H1 (cell line): ENCODE measurements around the gene CHCHD6. TPM values are rescaled to one million over a fixed set of nuclear protein-coding genes. Genes with fewer than 3 reads are reported as not detected.

Experiments
- CTCF ChIA-PET: fragments of 300-600 bp; sonication (Branson Sonifier 250); formaldehyde crosslinking; loops from one replicate; lab custom pipeline; 2021; ENCODE audit not compliant: partially characterized antibody; lab: Charles Lee
- POLR2A ChIA-PET: fragments of 300-600 bp; sonication (Branson Sonifier 250); formaldehyde crosslinking; loops from one replicate; lab custom pipeline; 2021; ENCODE audit warnings: inconsistent platforms; ENCODE audit not compliant: partially characterized antibody; lab: Charles Lee
- DNase-seq, 2 experiments: peaks; one replicate each; pipeline versions ENCODE4 v3.0.0 to v3.0.0-alpha.2; 2010 to 2022; ENCODE audit warnings: low spot score in 2 of 2, low read depth in 1 of 2, mixed read lengths in 1 of 2
- FAIRE-seq: peaks from 2 replicates; lab custom pipeline; 2011; peaks lifted over from hg19 to GRCh38; lab: Jason Lieb, UNC
- H2AFZ ChIP-seq: 2 replicates; pipeline ENCODE4 v1.8.1; 2012; ENCODE audit warnings: low read length, inconsistent platforms
- H2AK5ac ChIP-seq: 2 replicates; pipeline ENCODE4 v1.6.1; 2013; ENCODE audit warnings: low read depth, low read length
- H2BK120ac ChIP-seq: replicated peaks from 2 replicates; pipeline ENCODE3; 2013; ENCODE audit warnings: low read depth, low read length, inconsistent platforms
- H2BK12ac ChIP-seq: 2 replicates; pipeline ENCODE4 v1.6.1; 2013; ENCODE audit warnings: low read depth, low read length
- H2BK15ac ChIP-seq: 2 replicates; pipeline ENCODE4 v1.6.1; 2013; ENCODE audit warnings: low read length
- H2BK20ac ChIP-seq: 2 replicates; pipeline ENCODE4 v1.6.1; 2013; ENCODE audit warnings: low read length
- H2BK5ac ChIP-seq: 2 replicates; pipeline ENCODE4 v1.6.1; 2013; ENCODE audit warnings: low read depth, low read length
- H3K14ac ChIP-seq: 2 replicates; pipeline ENCODE4 v1.6.1; 2013; ENCODE audit warnings: inconsistent platforms; ENCODE audit not compliant: insufficient read length
- H3K18ac ChIP-seq: 2 replicates; pipeline ENCODE4 v1.6.1; 2013; ENCODE audit warnings: low read length; ENCODE audit errors: extremely low read depth
- H3K23ac ChIP-seq: 2 replicates; pipeline ENCODE4 v1.6.1; 2013; ENCODE audit warnings: inconsistent platforms; ENCODE audit not compliant: insufficient read length
- H3K23me2 ChIP-seq: 2 replicates; pipeline ENCODE4 v1.6.1; 2013; ENCODE audit warnings: low read depth, low read length
- H3K27ac ChIP-seq: 2 replicates; pipeline ENCODE4 v1.6.1; 2011; ENCODE audit warnings: low read depth, low read length, inconsistent platforms
- H3K27me3 ChIP-seq, 4 experiments: replicated peaks in 1 of 4; 1 replicate in 1 of 4; 2 replicates in 3 of 4; pipeline versions ENCODE4 v1.6.1 to v1.8.1; 2011 to 2013; ENCODE audit warnings: low read length in 3 of 4, mild to moderate bottlenecking in 3 of 4, inconsistent platforms in 2 of 4, mixed read lengths in 2 of 4, moderate library complexity in 1 of 4; ENCODE audit not compliant: control insufficient read depth in 3 of 4, insufficient read depth in 3 of 4; ENCODE audit errors: extremely low read depth in 1 of 4
- H3K36me3 ChIP-seq, 4 experiments: 2 replicates each; pipeline versions ENCODE4 v1.6.1 to v1.8.1; 2011 to 2013; ENCODE audit warnings: mild to moderate bottlenecking in 4 of 4, low read length in 3 of 4, moderate library complexity in 2 of 4, control low read depth in 1 of 4, inconsistent platforms in 1 of 4; ENCODE audit not compliant: insufficient read depth in 4 of 4, control insufficient read depth in 2 of 4
- H3K4ac ChIP-seq: replicated peaks from 2 replicates; pipeline ENCODE3; 2013; ENCODE audit warnings: low read length, low read depth, mixed read lengths, inconsistent platforms; ENCODE audit not compliant: insufficient read length
- H3K4me1 ChIP-seq, 4 experiments: replicated peaks in 1 of 4; 1 replicate in 1 of 4; 2 replicates in 3 of 4; pipeline versions ENCODE4 v1.6.1 to v1.8.1; 2011 to 2013; ENCODE audit warnings: low read length in 3 of 4, inconsistent platforms in 2 of 4, mixed read lengths in 1 of 4; ENCODE audit not compliant: insufficient read depth in 4 of 4, control insufficient read depth in 3 of 4
- H3K4me2 ChIP-seq, 2 experiments: 2 replicates each; pipeline versions ENCODE4 v1.6.1 to v1.8.1; 2011 to 2013; ENCODE audit warnings: low read depth in 2 of 2, low read length in 2 of 2, control low read depth in 1 of 2, inconsistent platforms in 1 of 2, mild to moderate bottlenecking in 1 of 2; ENCODE audit not compliant: insufficient read depth in 1 of 2
- H3K4me3 ChIP-seq, 4 experiments: fragments of 200-600, 300-600 bp in 1 of 4; sonication (generic), shearing (Covaris generic), sonication (Bioruptor Twin) in 1 of 4; 2 replicates each; pipeline versions ENCODE4 v1.5.1 to v1.8.1; 2011 to 2016; ENCODE audit warnings: low read length in 4 of 4, low read depth in 3 of 4, control low read depth in 2 of 4, inconsistent platforms in 2 of 4, mild to moderate bottlenecking in 2 of 4, mixed read lengths in 1 of 4, moderate library complexity in 1 of 4; ENCODE audit not compliant: insufficient read depth in 2 of 4; ENCODE audit errors: extremely low read depth in 1 of 4
- H3K56ac ChIP-seq: replicated peaks from 2 replicates; pipeline ENCODE3; 2013; ENCODE audit warnings: low read depth, mild to moderate bottlenecking, mixed read lengths, low read length, inconsistent platforms; ENCODE audit not compliant: insufficient read length
- H3K79me1 ChIP-seq: 2 replicates; pipeline ENCODE4 v1.6.1; 2013; ENCODE audit warnings: low read depth, low read length, control low read depth
- H3K79me2 ChIP-seq, 2 experiments: 2 replicates each; pipeline versions ENCODE4 v1.6.1 to v1.8.1; 2012 to 2013; ENCODE audit warnings: low read length in 2 of 2, mild to moderate bottlenecking in 2 of 2, inconsistent platforms in 1 of 2; ENCODE audit not compliant: insufficient read depth in 2 of 2, control insufficient read depth in 1 of 2
- H3K9ac ChIP-seq, 4 experiments: replicated peaks in 1 of 4; 1 replicate in 1 of 4; 2 replicates in 3 of 4; pipeline versions ENCODE4 v1.6.1 to v1.8.1; 2011 to 2013; ENCODE audit warnings: low read depth in 3 of 4, low read length in 3 of 4, control low read depth in 2 of 4, mild to moderate bottlenecking in 2 of 4, moderate library complexity in 2 of 4, inconsistent platforms in 1 of 4; ENCODE audit errors: extremely low read depth in 1 of 4
- H3K9me3 ChIP-seq, 2 experiments: 2 replicates each; pipeline versions ENCODE4 v1.6.1 to v1.8.1; 2012 to 2013; ENCODE audit warnings: mild to moderate bottlenecking in 2 of 2, moderate library complexity in 2 of 2, control low read depth in 1 of 2, inconsistent platforms in 1 of 2, low read depth in 1 of 2, low read length in 1 of 2, mixed read lengths in 1 of 2; ENCODE audit not compliant: insufficient read depth in 2 of 2
- H4K20me1 ChIP-seq, 2 experiments: replicated peaks in 1 of 2; 2 replicates each; pipeline versions ENCODE3 to v1.8.1; 2011 to 2013; ENCODE audit warnings: inconsistent platforms in 2 of 2, low read length in 2 of 2, mild to moderate bottlenecking in 1 of 2; ENCODE audit not compliant: insufficient read depth in 2 of 2, control insufficient read depth in 1 of 2
- H4K5ac ChIP-seq: 2 replicates; pipeline ENCODE4 v1.6.1; 2013; ENCODE audit warnings: low read length, low read depth, mixed read lengths, inconsistent platforms; ENCODE audit not compliant: insufficient read length
- H4K8ac ChIP-seq: 2 replicates; pipeline ENCODE4 v1.8.0; 2013; ENCODE audit warnings: mild to moderate bottlenecking, moderate library complexity, low read length, inconsistent platforms; ENCODE audit not compliant: insufficient read depth; ENCODE audit errors: extremely low read depth
- H4K91ac ChIP-seq: replicated peaks from 2 replicates; pipeline ENCODE3; 2013; ENCODE audit warnings: low read length, mixed read lengths, inconsistent platforms; ENCODE audit not compliant: insufficient read length
- BACH1 ChIP-seq: IDR thresholded peaks from 2 replicates; pipeline ENCODE4 v1.6.1; 2012; ENCODE audit warnings: low read length, improper control_type of control experiment
- CTBP2 ChIP-seq: IDR thresholded peaks from 2 replicates; pipeline ENCODE4 v1.7.0; 2011; ENCODE audit warnings: borderline replicate concordance, mild to moderate bottlenecking, moderate library complexity, mixed read lengths, low read length; ENCODE audit not compliant: insufficient read depth, insufficient read length
- CTCF ChIP-seq, 3 experiments: IDR thresholded peaks; 1 replicate in 2 of 3; 2 replicates in 1 of 3; pipeline versions ENCODE4 v1.5.1 to v1.6.1; 2011; ENCODE audit warnings: low read length in 3 of 3, mild to moderate bottlenecking in 3 of 3, inconsistent platforms in 2 of 3, low read depth in 1 of 3, moderate library complexity in 1 of 3; ENCODE audit not compliant: insufficient read depth in 1 of 3; ENCODE audit errors: control extremely low read depth in 1 of 3
- KDM4A ChIP-seq: IDR thresholded peaks from one replicate; pipeline ENCODE4 v1.7.1; 2012; ENCODE audit warnings: low read depth, mild to moderate bottlenecking, moderate library complexity, low read length, inconsistent platforms; ENCODE audit not compliant: severe bottlenecking
- POLR2A ChIP-seq, 2 experiments: IDR thresholded peaks; 1 replicate in 1 of 2; 2 replicates in 1 of 2; pipeline ENCODE4 v1.6.1; 2011; ENCODE audit warnings: low read depth in 2 of 2, low read length in 2 of 2, mild to moderate bottlenecking in 2 of 2; ENCODE audit errors: control extremely low read depth in 1 of 2
- RBBP5 ChIP-seq: IDR thresholded peaks from 2 replicates; pipeline ENCODE4 v1.7.1; 2012; ENCODE audit warnings: low read depth, mild to moderate bottlenecking, inconsistent platforms, low read length, moderate library complexity, borderline replicate concordance
- SAP30 ChIP-seq: fragments of 300-600 bp; sonication (generic); IDR thresholded peaks from 2 replicates; pipeline ENCODE4 v1.7.1; 2012; ENCODE audit warnings: low read length, moderate library complexity, mild to moderate bottlenecking, inconsistent platforms; ENCODE audit not compliant: insufficient read depth, insufficient replicate concordance
- TAF7 ChIP-seq: optimal IDR thresholded peaks from 2 replicates; pipeline ENCODE3; 2011; ENCODE audit warnings: low read depth, mild to moderate bottlenecking, inconsistent platforms, low read length, moderate library complexity, borderline replicate concordance
- TEAD4 ChIP-seq: IDR thresholded peaks from 2 replicates; pipeline ENCODE4 v1.6.1; 2012; ENCODE audit warnings: low read depth, low read length, inconsistent platforms, mixed read lengths
- WGBS, 2 experiments: shearing (Covaris generic) in 1 of 2; methylation state at CpG; one replicate each; pipeline versions ENCODE4 v1.1.6 to v1.1.7; 2013 to 2015; ENCODE audit warnings: low lambda C conversion rate in 2 of 2, mixed read lengths in 2 of 2, inconsistent platforms in 1 of 2, low coverage in 1 of 2, missing lambda C conversion rate in 1 of 2; ENCODE audit not compliant: insufficient replicate concordance in 2 of 2, insufficient coverage in 1 of 2, insufficient read length in 1 of 2; ENCODE audit errors: extremely low coverage in 1 of 2, missing lambda C conversion rate in 1 of 2; 5-methylcytosine and 5-hydroxymethylcytosine counted together
- polyA plus RNA-seq, 7 experiments: library from polyadenylated mRNA; depleted of rRNA in 3 of 7; stranded (reverse) in 5 of 7; unstranded in 2 of 7; fragments of >200 nt in 5 of 7; fragments of 200-250 nt in 2 of 7; gene quantifications; 1 replicate in 5 of 7; 2 replicates in 1 of 7; 4 replicates in 1 of 7; pipeline versions ENCODE4 v1.2.1 to v1.2.3, GENCODE V29; 2011 to 2013; ENCODE audit warnings: missing spikeins in 2 of 7, mixed read lengths in 2 of 7
- total RNA-seq: library from RNA; stranded (reverse); fragmentation: NEBNext Ultra II Directional; extraction: Animal tissue kit (Norgen Biotek cat#: 25700); gene quantifications from 2 replicates; pipeline ENCODE4 v1.2.1, GENCODE V29; 2021

CHCHD6 gene
- total and polyA plus RNA-seq, 2 of the 8 experiments (the other 6 are each of a cell fraction or from before 2014, with no cell fraction given), result 32.4 to 37.6 TPM

- Histone ChIP-seq H3K23ac (no peak overlapping the region), H3K79me1 (peaks cover 4% of the 10 kb centered on the region), H3K4me1 (peaks cover 14 to 19% (median 16%) of the 10 kb centered on the region in 4 experiments), H3K4me2 (no peak overlapping the region), H3K9me3 (no peaks in the 10 kb centered on the region), H2BK20ac (no peak overlapping the region), H3K18ac (no peak overlapping the region), H3K27me3 (no peaks in the 10 kb centered on the region), H3K4me3 (no peak overlapping the region), H3K36me3 (no peaks in the 10 kb centered on the region), H4K5ac (no peak overlapping the region), H3K56ac (no peak overlapping the region), H3K4ac (no peak overlapping the region), H4K8ac (no peak overlapping the region), H2BK5ac (no peak overlapping the region), H3K27ac (no peak overlapping the region), H3K79me2 (no peaks in the 10 kb centered on the region), H2BK15ac (no peak overlapping the region), H2BK120ac (no peak overlapping the region), H2AFZ (no peak overlapping the region), H2BK12ac (no peak overlapping the region), H3K23me2 (no peaks in the 10 kb centered on the region), H4K20me1 (peaks cover 0 to 3% of the 10 kb centered on the region in 2 experiments), H3K14ac (no peak overlapping the region), H2AK5ac (no peak overlapping the region), H4K91ac (no peak overlapping the region), H3K9ac (no peak overlapping the region)
- 74% methylated on average over 5 of the region's 5 CpGs; no CpG with 5 or more reads in 1 of the 2 experiments for WGBS, 2 experiments
- no peak for FAIRE-seq
- ChIA-PET POLR2A (no interaction called here), CTCF (interaction anchor here (1.0 to 8.2 kb wide), 6 partner anchors 11 to 239 kb away, joined by 3 to 74 read pairs (median 23); no protein-coding TSS in a partner anchor)
- DNase-seq, result no peak
- TF ChIP-seq KDM4A (no peak), TEAD4 (no peak), BACH1 (no peak), CTBP2 (no peak), CTCF (IDR thresholded peaks at IDR 0.05; ENCODE audit: control extremely low read depth in 1 of 3, insufficient read depth in 1 of 3, low read depth in 1 of 3, low read length in 3 of 3) (no peak), TAF7 (no peak), POLR2A (IDR thresholded peaks at IDR 0.05; ENCODE audit: control extremely low read depth in 1 of 2, low read depth in 2 of 2, low read length in 2 of 2) (no peak), SAP30 (no peak), RBBP5 (no peak)
These were observed 44.9 kb downstream of the CHCHD6 start for GRCh38 chr3:126748701-126749546.
